Activated CD8-positive, alpha-beta memory T cell treated with anti-CD3 and anti-CD28 coated beads, Interleukin-2, amount 50 U/mL, for 48 hours (primary cell): ENCODE results near the gene ITCH.
"Not testable (repeated sequence)": the region's sequence is repeated elsewhere in the genome, so short reads cannot be mapped to it uniquely, and the experiment has no call there.

Experiments
- DNase-seq: peaks from one replicate; pipeline ENCODE4 v3.0.0-alpha.2; 2020

The ITCH gene

DNA sequence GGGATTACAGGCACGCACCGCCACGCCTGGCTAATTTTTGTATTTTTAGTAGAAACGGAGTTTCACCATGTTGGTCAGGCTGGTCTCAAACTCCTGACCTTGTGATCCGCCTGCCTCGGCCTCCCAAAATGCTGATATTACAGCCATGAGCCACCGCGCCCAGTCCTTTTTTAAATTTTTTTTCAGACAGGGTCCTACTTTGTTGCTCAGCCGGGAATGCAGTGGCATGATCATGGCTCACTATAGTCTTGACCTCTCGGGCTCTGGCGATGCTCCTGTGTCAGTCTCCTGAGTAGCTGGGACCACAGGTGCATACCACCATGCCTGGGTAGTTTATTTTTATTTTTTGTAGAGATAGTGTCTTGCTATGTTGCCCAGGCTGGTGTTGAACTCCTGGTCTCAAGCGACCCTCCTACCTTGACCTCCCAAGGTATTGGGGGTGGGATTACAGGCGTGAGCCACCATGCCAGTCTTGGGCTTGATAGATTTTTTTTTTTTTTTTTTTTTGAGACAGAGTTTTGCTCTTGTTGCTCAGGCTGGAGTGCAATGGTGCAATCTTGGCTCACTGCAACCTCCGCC is 19.9 kb downstream of the ITCH start:
- not testable (repeated sequence) for DNase-seq

DNA sequence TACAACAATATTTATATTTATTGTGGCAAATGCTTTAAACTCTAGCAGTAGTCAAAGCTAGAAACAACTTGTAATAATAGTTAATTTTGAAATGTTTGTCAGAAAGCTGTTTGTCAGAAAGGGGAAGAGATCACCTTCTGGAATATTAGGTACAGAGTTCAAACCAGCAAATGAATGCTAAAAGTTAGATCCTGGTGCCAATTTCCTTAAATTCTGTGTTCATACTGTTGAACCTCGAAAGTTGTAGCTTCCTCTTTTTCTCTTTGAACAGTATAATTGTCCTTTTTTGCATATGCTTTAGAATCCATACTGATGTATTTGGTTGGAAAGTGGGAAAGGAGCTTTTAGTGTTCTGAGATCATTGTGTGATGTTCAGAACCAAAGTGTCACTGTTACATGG is 22.4 kb downstream of the ITCH start:
- DNase-seq: no peak

DNA sequence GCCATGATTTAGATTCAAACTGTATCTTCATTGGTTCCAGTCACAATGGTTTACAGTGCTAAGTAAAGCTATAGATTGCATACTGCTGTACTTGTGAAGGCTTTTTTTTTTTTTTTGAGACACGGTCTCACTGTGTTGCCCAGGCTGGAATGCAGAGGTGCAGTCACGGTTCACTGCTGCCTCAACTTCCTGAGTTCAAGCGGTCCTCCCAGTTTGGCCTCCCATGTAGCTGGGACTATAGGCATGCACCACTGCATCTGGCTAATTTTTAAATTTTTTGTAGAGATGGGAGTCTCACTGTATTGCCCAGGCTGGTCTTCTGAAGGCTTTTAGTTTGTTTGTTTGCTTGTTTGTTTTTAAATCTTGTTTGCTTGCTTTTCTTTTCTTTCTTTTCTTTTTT is 24.9 kb downstream of the ITCH start:
- no peak for DNase-seq

DNA sequence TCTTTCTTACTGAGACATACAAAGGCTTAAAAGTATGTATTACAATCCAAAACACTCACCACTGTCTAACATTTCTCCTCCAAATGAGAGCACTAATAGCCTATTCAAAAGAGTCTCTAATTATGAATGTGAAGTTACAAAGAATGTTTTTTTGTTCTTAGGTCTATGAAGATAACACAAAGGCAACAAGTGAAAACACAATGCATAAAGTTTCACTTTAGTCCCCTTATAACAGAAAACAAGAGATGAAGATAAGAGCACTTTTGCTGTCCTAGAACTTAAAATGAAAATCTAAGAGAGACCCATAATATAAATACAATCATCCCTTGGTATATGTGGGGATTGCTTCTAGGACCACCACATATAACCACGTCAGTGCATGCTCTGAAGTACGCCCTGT is 25.6 kb downstream of the ITCH start:
- no peak for DNase-seq

DNA sequence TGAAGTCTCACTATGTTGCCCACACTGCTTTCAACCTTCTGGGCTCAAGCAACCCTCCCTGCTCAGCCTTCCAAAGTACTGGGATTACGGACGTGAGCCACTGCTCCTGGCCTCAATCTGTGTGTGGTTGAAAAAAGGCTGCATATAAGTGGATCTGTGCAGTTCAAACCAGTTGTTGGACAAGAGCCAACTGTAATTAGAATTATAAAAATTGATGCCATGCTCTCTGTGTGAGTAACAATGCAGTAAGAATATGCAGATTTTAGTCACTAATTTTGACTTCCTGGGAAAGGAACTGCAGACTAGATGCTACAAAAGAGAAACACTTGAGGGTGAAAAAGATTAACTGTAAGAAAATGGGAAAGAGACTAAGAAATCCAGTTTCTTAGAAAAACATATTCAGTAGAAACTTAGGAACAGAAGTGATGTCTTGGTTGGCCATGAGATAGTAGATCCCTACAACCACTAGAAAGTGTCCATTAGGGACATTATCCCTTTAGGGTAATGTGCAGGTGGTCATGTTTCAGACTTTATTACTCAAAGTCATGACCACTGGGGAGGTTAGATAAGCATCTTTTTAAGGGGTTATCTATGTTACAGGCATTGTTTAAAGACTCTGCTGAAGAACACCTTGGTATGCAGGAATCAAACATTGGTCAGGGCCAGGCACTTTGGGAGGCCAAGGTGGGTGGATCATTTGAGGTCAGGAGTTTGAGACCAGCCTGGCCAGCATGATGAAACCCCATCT is 26.3 kb downstream of the ITCH start:
- DNase-seq: no peak

DNA sequence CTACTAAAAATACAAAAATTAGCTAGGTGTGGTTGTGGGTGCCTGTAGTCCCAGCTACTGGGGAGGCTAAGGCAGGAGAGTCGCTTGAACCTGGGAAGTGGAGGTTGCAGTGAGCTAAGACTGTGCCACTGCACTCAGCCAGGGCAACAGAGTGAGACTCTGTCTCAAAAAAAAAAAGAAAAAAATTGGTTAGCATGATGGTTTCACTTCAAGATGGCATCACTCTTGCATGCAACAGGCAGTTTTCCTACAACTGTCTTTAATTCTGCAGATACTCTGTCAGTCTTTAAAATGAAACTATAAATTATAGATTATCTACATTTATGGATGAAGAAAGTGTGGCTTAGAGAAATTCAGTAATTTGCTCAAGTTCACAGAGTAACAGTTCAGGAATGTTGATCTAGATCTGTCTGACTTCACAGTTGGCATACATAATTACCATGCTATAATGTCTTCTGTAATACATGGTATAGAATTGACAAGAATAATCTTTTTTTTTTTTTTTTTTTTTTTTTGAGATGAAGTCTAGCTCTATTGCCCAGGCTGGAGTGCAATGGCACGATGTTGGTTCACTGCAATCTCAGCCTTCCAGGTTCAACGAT is 27.0 kb downstream of the ITCH start:
- DNase-seq: no peak

DNA sequence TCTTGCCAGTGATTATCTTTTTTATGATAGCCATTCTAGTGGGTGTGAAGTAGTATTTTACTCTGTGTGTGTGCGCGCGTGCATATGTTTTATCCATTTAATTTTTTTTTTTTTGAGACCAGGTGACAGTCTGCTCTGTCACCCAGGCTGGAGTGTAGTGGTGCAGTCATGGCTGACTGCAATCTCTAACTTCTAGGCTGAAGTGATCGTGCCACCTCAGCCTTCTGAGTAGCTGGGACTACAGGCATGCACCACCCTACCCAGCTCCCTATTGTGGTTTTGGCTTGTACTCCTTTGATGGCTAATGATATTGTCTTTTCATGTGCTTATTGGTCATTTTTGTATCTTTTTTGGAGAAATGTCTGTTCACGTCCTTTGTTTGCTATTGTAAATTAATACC is 33.3 kb downstream of the ITCH start:
- DNase-seq: no peak

DNA sequence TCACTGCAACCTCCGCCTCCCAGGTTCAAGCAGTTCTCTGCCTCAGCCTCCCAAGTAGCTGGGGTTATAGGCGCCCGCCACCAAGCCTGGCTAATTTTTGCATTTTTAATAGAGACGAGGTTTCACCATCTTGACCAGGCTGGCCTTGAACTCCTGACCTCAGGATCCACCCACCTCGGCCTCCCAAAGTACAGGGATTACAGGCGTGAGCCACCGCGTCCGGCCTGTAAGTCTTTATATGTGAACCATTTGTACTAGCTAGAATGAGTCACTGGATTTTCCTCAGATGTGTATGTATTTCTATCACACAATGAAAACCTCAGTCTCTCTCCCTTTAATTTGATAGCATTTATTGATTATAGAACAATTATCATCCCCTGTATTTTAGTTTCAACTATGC is 34.0 kb downstream of the ITCH start:
- no peak for DNase-seq

DNA sequence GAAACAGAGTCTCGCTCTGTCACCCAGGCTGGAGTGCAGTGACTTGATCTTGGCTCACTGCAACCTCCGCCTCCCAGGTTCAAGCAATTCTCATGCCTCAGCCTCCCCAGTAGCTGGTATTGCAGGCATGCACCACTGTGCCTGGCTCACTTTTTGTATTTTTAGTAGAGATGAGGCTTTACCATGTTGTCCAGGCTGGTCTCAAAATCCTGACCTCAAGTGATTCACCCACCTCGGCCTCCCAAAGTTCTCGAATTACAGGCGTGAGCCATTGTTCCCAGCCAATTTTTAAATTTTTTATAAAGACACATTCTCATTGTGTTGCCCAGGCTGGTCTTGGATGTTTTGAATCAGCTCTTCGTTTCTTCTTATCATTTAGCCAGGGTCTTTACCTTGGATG is 37.7 kb downstream of the ITCH start:
- not testable (repeated sequence) for DNase-seq

DNA sequence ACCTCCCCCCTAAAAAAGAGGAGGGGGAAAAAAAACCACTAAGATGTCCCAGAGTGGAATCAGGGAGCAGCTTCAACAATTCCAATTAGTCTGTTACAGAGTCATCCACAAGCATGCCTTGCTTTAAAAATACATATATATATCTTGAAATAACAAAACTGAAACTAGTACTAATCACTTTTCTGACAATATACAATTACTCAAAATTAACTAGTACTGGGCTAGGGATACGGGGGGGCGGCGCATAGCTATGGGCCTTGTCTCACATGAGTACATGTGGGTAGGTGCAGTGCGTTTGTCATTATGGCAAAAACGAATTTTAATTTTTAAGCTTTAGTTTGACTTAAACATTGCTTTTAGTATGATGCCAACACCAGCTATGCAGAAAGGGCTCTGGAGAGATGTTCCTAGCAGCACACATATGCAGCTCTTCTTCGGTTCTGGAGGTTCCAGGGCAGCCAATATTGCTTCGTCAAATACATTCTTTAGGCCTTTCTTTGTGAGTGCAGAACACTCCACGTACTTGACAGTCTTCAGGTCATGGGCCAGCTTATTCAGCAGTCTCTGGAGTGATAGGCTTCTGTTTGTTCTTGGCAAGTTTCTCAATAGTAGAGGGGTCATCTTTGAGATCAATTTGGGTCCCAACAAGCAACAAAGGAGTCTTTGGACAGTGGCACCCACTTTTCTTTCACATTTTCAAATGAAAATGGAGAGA is 38.8 kb downstream of the ITCH start:
- DNase-seq: no peak

DNA sequence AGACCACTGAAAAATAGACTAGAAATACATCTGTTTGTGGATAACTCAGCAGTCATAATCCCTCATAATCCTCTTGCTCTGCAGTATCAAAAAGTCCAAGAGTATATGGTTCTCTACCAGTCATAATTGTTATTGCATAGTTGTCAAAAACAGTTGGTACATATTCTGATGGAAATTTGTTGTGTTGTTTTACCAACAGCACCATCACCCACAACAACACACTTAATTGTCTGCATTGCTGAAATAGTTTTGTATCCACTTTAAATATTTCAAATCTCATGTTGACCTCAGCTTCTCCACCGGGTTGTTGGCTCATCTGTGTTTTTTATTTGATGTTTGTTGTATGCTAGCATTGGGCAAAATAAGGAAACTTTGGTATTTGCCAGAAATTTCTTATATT is 39.4 kb downstream of the ITCH start:
- DNase-seq: no peak

DNA sequence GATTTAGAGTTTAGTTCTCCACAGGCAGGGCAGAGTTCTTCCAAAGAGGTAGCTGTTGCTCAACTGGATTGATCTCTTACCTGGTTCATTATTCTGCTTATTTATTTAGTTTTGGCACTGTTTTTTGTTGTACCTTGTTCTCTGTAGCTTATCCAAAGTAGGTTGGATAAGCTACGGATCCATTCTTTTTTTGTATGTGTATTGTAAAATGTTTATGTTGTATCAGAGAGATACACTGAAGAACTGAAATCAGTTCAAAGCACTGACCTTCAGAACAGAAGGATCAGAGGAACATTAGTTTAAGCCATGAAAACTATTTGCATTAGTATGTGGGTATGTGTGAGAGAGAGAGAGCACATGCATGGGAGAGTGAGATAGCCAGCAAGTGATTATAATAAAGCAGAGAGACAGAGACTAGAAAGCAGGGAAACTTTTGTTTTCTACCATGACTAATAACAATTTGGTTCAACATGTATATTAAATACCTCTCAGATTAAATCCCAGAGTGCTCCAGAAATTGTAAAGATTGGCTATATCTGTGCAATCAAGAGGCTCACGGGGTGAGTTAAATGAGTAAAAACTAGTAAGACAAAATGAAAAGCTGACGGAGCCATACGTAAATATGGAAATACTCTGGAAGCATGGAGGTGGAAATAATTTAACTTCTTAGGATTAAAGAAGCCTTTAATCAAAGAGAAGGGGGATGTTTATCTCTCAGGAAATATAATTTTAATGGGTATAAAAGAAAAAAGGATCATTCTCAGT is 40.2 kb downstream of the ITCH start:
- no peak for DNase-seq

DNA sequence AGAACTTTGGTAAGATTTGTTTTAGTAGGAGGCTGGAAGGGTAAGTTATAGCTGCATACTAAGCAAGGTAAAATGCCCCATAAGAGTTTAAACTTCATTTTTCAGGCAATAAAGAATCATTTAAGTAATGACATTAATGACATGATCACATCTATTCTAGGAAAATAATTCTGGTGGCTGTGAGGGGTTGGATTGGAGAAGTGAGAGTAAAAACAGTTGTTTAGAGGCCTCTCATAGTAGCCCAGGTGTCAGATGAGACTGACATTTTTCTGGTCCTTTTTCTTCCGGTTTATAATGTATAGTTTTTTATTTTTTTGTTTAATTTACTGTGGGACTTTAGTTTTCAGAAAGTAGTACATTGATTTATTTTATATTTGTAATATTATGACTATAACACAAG is 40.8 kb downstream of the ITCH start:
- DNase-seq: no peak

DNA sequence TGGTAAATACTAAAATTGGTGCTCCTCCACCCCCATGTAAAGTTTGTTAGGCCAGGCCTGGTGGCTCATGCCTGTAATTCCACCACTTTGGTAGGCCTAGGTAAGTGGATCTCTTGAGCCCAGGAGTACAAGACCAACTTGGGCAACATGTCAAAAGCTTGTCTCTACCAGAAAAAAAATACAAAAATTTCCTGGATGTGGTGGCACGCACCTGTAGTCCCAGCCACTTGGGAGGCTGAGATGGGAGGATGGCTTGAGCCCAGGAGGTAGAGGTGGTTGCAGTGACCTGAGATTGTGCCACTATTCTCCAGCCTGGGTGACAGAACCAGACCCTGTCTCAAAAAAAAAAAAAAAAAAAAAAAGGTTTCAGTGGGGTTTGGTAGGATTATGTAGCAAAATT is 41.7 kb downstream of the ITCH start:
- DNase-seq: no peak

DNA sequence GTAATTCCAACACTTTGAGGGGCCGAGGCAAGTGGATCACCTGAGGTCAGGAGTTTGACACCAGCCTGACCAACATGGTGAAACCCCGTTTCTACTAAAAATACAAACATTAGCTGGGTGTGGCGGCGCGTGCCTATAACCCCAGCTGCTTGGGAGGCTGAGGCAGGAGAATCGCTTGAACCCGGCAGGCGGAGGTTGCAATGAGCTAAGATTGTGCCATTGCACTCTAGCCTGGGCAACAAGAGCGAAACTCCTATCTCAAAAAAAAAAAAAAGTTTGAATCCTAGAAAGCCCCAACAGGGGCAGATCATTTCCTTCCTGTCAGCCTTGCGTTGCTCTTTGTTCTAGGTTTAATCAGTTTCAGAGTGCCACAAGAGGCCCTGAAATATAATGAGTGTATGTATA is 42.2 kb downstream of the ITCH start:
- not testable (repeated sequence) for DNase-seq

DNA sequence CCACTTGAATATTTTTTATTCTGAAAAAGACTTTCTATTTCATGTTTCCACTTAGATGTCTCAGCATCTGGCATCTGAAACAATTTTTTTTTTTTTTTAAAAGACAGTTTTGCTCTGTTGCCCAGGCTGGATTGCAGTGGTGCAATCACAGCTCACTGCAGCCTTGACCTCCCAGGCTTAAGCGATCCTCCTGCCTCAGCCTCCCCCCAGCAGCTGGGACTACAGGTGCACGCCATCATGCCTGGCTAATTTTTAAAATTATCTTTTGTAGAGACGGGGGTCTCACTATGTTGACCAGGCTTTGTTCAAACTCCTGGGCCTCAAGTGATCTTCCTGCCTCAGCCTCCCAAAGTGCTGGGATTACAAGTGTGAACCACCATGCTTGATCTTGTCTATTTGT is 42.9 kb downstream of the ITCH start:
- DNase-seq: not testable (repeated sequence)

DNA sequence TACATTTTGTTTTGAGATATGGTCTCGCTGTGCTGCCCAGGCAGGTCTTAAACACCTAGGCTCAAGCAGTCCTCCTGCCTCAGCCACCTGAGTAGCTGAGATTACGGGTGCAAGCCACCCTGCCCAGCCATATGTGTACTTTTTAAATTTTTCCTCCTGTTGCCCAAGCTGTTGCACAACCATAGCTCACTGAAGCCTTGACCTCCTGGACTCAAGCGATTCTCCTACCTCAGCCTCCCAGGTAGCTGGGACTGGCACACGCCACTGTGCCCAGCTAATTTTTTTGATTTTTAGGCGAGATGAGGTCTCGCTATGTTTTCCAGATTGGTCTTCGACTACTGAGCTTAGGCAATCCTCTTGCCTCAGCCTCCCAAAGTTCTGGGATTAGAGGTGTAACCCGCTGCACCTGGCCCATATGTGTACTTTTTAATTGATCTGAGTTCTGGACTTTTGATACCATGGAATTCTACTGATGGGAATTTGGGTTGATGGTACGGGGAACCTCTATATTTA is 44.9 kb downstream of the ITCH start:
- no peak for DNase-seq

DNA sequence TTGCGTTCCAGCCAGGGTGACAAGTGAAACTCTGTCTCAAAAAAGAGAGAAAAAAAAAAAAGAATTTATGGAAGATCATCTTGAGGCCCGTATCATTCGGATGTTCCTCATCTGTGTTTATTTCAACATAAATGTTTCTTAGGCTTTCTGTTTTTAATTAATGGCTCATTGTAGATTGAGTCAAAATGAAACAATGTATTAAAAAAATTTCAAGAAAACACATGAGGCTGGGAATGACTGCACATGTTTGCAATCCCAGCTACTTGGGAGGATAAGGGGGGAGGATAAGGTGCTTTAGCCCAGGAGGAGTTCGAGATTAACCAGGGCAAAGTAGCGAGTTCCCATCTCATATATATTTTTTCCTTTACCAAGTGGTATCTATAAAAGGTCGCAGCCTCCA is 47.3 kb downstream of the ITCH start:
- DNase-seq: no peak

DNA sequence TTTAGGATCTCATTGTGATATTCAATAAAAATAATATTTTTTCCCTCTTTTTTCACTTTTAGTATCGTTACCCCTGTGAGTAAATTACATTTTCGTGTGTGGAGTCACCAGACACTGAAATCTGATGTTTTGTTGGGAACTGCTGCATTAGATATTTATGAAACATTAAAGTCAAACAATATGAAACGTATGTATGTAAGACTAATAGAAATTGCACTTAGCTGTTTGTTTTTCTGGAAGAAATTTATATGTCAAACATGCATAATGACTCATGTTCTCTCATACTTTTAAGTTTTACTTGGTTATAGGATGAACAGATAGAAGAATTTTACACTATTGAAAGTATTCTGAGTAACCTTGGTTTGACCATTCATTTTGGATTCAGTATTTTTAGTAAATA is 49.4 kb downstream of the ITCH start:
- no peak for DNase-seq

DNA sequence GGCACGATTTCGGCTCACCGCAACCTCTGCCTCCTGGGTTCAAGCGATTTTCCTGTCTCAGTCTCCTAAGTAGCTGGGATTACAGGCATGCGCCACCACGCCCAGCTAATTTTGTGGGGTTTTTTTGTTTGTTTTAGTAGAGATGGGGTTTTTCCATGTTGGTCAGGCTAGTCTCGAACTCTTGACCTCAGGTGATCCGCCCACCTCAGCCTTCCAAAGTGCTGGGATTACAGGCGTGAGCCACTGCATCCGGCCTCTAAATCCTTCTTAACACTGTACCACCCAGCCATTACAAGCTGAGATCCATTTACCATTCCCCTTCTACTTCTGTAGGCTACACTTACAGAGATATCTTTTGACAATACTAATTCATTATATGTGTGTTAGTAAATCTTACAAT is 51.5 kb downstream of the ITCH start:
- DNase-seq: not testable (repeated sequence)

DNA sequence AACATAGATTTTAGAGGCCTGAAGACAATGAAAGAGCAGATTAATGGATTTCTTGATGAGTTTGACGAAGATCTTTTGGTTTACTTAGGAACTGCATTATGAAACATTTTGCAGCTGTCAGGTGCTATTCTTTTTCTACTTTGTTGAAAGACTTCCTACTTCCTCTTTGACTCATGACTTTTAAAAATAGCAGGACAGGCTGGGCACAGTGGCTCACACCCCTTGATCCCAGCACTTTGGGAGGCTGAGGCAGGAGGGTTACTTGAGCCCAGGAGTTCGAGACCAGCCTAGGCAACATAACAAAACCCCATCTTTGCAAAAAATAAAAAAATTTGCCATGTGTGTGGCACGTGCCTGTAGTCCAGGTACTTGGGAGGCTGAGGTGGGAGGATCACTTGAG is 52.0 kb downstream of the ITCH start:
- DNase-seq: no peak

DNA sequence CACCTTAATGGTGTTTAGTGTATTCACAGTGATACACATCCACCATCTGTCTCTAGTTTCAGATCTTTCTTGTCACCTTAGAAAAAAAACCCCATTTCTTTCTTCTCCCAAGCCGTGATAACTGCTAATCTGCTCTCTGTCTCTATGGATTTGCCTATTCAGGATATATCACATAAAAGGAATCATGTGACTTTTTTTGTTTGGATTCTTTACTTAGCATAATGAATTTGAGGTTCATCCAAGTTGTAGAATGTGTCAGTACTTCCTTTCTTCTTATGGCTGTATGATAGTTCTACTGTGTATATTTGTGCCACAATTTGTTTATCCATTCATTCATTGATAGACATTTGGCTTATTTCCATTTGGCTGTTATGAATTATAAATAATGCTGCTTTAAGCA is 57.1 kb downstream of the ITCH start:
- no peak for DNase-seq

DNA sequence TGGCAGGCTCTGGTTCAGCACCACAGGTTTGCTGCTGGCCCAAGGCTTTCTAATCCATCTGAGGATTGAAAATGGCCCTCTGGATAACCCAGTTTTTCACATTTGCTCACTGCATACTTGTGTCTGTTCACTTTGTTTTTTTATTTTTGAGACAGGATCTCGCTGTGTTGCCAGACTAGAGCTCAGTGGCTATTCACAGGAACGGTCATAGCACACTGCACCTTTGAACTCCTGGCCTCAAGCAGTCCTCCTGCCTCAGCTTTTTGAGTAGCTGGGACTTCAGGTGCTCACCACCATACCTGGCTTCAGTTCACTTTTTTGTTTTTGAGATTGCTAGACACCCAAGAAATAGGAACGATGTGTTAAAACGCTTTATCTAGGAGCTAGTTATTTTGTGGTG is 57.9 kb downstream of the ITCH start:
- no peak for DNase-seq
